ENCODE measurements around the gene HCLS1. TPM values are rescaled to one million over a fixed set of nuclear protein-coding genes. Genes with fewer than 3 reads are reported as not detected.

The HCLS1 gene
- total and polyA plus RNA-seq, 9 of the 15 experiments (the other 6 are each of a cell fraction or from before 2014, with no cell fraction given), result 4.8 to 34.1 (median 22.0) TPM

- Histone ChIP-seq H3K36me3 (ENCODE audit: control insufficient read depth, insufficient read depth, low read length) (no peaks in the 10 kb centered on the region), H4K20me1 (replicated peaks; ENCODE audit: control insufficient read depth, insufficient read depth, low read length) (no peaks in the 10 kb centered on the region), H3K27ac (ENCODE audit: extremely low read depth, low read depth, low read length) (no peak overlapping the region), H3K79me2 (ENCODE audit: control insufficient read depth, insufficient read depth, low read length) (no peaks in the 10 kb centered on the region), H3K4me2 (ENCODE audit: insufficient read depth, low read length) (no peak overlapping the region), H3K4me1 (replicated peaks in 1 of 2; ENCODE audit: control insufficient read depth in 2 of 2, insufficient read depth in 2 of 2, low read length in 2 of 2) (no peaks in the 10 kb centered on the region), H3K9ac (ENCODE audit: insufficient read depth in 1 of 2, low read depth in 2 of 2, low read length in 2 of 2) (no peak overlapping the region), H3K27me3 (ENCODE audit: control insufficient read depth in 2 of 2, insufficient read depth in 2 of 2, low read length in 2 of 2) (peaks cover 0 to 6% of the 10 kb centered on the region in 2 experiments; a peak in 2 of 5 replicates), H2AFZ (ENCODE audit: low read depth, low read length) (no peak overlapping the region), H3K9me1 (ENCODE audit: control insufficient read depth, insufficient read depth, low read length) (no peaks in the 10 kb centered on the region), H3K9me3 (replicated peaks; ENCODE audit: control insufficient read depth, insufficient read depth, low read depth, low read length) (no peaks in the 10 kb centered on the region), H3K4me3 (no peak overlapping the region)
- FAIRE-seq (no peak), DNase-seq (ENCODE audit: extremely low read depth in 1 of 4, low spot score in 3 of 4) (no peak), ATAC-seq (no peak)
- intact Hi-C loops (cut with micrococcal nuclease) (no loop called here), in situ Hi-C loops (cut with MboI) (no loop called here)
- ChIA-PET CTCF (ENCODE audit: low intra/inter-chr PET ratio) (no interaction called here), POLR2A (no interaction called here)
- WGBS (ENCODE audit: insufficient coverage, low coverage, missing lambda C conversion rate), result 0% methylated on average over 4 of the region's 4 CpGs
- BruUV-seq (replicated peaks), result no TSS peak
- TF ChIP-seq SIN3B (IDR thresholded peaks at IDR 0.05; ENCODE audit: low read depth), result no peak
- no peak for TF ChIP-seq DACH1 (IDR thresholded peaks at IDR 0.05; ENCODE audit: partially characterized antibody)
- TF ChIP-seq CUX1 (CRISPR knock-in tag; IDR thresholded peaks at IDR 0.05), result no peak
- no peak for TF ChIP-seq POLR2AphosphoS5 (IDR thresholded peaks at IDR 0.05; ENCODE audit: control insufficient read depth, insufficient read depth, low read depth, low read length)
- no peak for TF ChIP-seq ZNF655 (CRISPR knock-in tag; IDR thresholded peaks at IDR 0.05)
- TF ChIP-seq REST (IDR thresholded peaks at IDR 0.05; ENCODE audit: borderline replicate concordance), result no peak
- no peak for TF ChIP-seq REST (CRISPR knock-in tag; IDR thresholded peaks at IDR 0.05; ENCODE audit: low read depth)
- TF ChIP-seq TEAD4 (IDR thresholded peaks at IDR 0.05; ENCODE audit: low read length), result no peak
- no peak for TF ChIP-seq TEAD4 (CRISPR knock-in tag; IDR thresholded peaks at IDR 0.05; ENCODE audit: borderline replicate concordance)
Observed at GRCh38 chr3:121606106-121606505, 54.6 kb downstream of the HCLS1 start.
